HG03108 (cell line): Measurements from ENCODE around the gene TMEM260.
"Not testable (repeated sequence)": the region's sequence is repeated elsewhere in the genome, so short reads cannot be mapped to it uniquely, and the experiment has no call there.

Source experiments
- ATAC-seq: cut with Tn5 transposase; IDR thresholded peaks from one replicate; pipeline ENCODE4 v1.9.1; 2021; ENCODE audit warnings: moderate library complexity; ENCODE audit not compliant: unreplicated experiment

TMEM260 gene

DNA sequence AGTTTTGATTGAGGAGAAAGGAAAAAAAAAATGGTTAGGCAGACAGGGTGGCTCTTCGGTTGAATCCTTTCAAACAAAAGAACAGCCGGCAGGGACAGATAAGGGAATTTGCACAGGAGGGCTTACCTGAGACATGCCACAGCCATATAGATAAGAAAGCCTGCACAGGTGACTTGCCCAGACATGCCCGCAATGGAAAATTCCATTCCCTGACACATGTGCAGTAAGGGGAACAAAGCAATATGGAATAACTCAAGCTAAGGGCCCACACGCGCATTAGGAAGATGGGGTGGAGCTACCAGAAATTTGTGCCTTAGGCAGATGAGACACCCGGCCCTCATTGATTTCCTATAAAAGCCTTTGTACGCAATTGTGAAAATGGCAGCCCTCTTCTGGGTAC lies 86.7 kb downstream of the TMEM260 start:
- ATAC-seq, result no peak

GRCh38 chr14:56666716-56667115 lies 87.1 kb downstream of the TMEM260 start:
- ATAC-seq, result no peak

DNA sequence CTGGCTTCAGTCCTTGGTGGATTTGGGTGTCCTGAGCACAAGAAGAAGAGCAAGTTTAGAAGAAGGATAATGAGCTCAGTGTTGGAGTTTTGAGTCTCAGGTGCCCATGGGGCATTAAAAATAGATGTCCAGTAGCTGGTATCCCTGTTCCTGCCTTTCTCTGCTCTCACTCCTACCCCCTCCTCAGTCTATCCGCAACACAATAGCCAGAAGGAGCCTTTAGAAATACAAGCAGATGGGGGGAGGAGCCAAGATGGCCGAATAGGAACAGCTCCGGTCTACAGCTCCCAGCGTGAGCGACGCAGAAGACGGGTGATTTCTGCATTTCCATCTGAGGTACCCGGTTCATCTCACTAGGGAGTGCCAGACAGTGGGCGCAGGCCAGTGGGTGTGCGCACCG lies 87.7 kb downstream of the TMEM260 start:
- ATAC-seq, result not testable (repeated sequence)

DNA sequence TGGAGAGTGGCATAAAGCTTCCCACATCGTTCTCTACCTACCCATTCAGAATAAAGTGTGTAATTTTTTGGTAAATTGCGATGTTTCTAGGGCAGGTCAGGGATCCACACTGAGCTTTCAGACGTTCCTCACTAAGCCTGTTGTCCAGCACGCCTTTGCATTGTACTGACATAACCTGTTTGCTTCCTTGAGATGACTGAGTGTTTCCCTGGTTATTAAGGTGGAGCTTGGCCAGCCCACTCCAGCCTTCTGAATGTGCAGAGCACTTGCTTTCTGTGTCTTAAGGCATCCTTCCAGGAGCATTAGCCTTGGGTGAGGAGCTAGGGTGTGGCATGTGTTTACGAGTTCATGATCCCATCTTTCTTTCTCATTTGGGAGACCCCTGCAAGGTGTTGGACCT lies 96.4 kb downstream of the TMEM260 start:
- ATAC-seq, result no peak

- ATAC-seq, result no peak
These were observed 99.2 kb downstream of the TMEM260 start for GRCh38 chr14:56678838-56679237.

GRCh38 chr14:56686416-56686815 lies 106.8 kb downstream of the TMEM260 start:
- ATAC-seq, result no peak

GRCh38 chr14:56687123-56687522 lies 107.5 kb downstream of the TMEM260 start:
- ATAC-seq, result no peak

DNA sequence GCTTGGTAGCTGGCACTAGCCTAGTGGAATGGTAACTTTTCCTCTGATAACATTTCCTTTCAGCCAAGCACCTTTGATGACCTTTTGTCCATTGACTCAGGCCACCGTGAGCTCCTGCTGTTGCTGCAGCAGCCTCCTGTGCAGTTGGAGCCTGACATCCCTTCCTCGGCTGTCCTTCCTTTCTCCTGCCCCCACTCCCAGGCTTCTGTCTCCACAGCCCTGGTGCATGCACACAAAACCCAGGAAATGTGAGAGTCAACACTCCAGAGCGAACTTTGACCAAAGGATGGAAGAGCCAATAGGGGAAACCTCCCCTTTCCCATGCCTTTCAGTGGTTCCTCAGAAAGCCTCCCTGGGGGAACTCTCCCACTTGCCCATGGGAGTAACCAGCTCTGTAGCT lies 115.0 kb downstream of the TMEM260 start:
- no peak for ATAC-seq

DNA sequence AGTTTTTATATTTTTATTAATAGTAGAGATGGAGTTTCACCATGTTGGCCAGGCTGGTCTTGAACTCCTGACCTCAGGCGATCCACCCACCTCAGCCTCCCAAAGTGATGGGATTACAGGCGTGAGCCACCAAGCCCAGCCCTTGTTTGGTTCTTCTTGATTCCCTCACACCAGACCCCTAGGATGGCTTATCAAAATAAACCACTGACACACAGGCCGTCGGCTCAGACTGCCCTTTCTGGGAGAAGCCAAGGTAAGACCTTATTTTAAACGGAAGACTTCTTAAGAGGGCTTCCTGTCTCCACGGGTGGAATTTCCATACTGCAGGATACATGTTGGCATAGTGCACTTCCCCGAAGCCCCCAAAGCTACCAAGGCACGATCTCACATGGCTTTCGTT lies 115.6 kb downstream of the TMEM260 start:
- not testable (repeated sequence) for ATAC-seq
